DND-41 (cell line): Measurements from ENCODE around the gene MAST4.

Experiments used
- ATAC-seq: fragments of 200-7000 bp; cut with Tn5 transposase; 3 replicates; pipeline ENCODE4 v1.9.1; 2021; ENCODE audit warnings: low read depth; ENCODE audit not compliant: insufficient read depth
- DNase-seq: peaks from one replicate; pipeline ENCODE4 v3.0.0-alpha.2; 2020
- H2AFZ ChIP-seq: 2 replicates; pipeline ENCODE4 v1.6.0; 2012; ENCODE audit warnings: low read depth, low read length
- H3K27ac ChIP-seq: 2 replicates; pipeline ENCODE4 v1.5.1; 2012; ENCODE audit warnings: low read length, inconsistent platforms
- H3K27me3 ChIP-seq: fragments of 200-600 bp; sonication (generic); 2 replicates; pipeline ENCODE4 v1.6.0; 2012; ENCODE audit warnings: low read length, mild to moderate bottlenecking, inconsistent platforms; ENCODE audit not compliant: insufficient read depth, poor library complexity
- H3K36me3 ChIP-seq: 2 replicates; pipeline ENCODE4 v1.5.1; 2012; ENCODE audit warnings: low read length, inconsistent platforms; ENCODE audit not compliant: insufficient read depth
- H3K4me1 ChIP-seq: 2 replicates; pipeline ENCODE4 v1.5.1; 2012; ENCODE audit warnings: mild to moderate bottlenecking, low read length; ENCODE audit not compliant: insufficient read depth
- H3K4me2 ChIP-seq: 2 replicates; pipeline ENCODE4 v1.6.0; 2012; ENCODE audit warnings: mild to moderate bottlenecking, moderate library complexity, low read length, inconsistent platforms; ENCODE audit not compliant: insufficient read depth
- H3K4me3 ChIP-seq, 2 experiments: fragments of 200-600 bp in 1 of 2; shearing (Covaris generic) in 1 of 2; 2 replicates each; pipeline ENCODE4 v1.5.1; 2012 to 2016; ENCODE audit warnings: inconsistent platforms in 2 of 2, low read length in 2 of 2, mild to moderate bottlenecking in 2 of 2, low read depth in 1 of 2, moderate library complexity in 1 of 2
- H3K79me2 ChIP-seq: 2 replicates; pipeline ENCODE4 v1.6.0; 2012; ENCODE audit warnings: low read length, inconsistent platforms; ENCODE audit not compliant: insufficient read depth
- H3K9ac ChIP-seq: 2 replicates; pipeline ENCODE4 v1.6.0; 2012; ENCODE audit warnings: low read depth, mild to moderate bottlenecking, inconsistent platforms, low read length, moderate library complexity
- H3K9me3 ChIP-seq: 2 replicates; pipeline ENCODE4 v1.5.1; 2012; ENCODE audit warnings: low read length, moderate library complexity, mild to moderate bottlenecking, inconsistent platforms; ENCODE audit not compliant: insufficient read depth, severe bottlenecking
- H4K20me1 ChIP-seq: 2 replicates; pipeline ENCODE4 v1.6.0; 2012; ENCODE audit warnings: low read length; ENCODE audit not compliant: insufficient read depth
- CTCF ChIP-seq: IDR thresholded peaks from 2 replicates; pipeline ENCODE4 v1.5.1; 2012; ENCODE audit warnings: borderline replicate concordance, low read length, moderate library complexity, mild to moderate bottlenecking; ENCODE audit not compliant: poor library complexity, severe bottlenecking; ENCODE audit errors: extremely low read depth
- EZH2 ChIP-seq: IDR thresholded peaks from 3 replicates; pipeline ENCODE4 v1.6.1; 2012; ENCODE audit warnings: borderline replicate concordance, low read depth, mild to moderate bottlenecking, moderate library complexity, low read length, inconsistent platforms; ENCODE audit not compliant: severe bottlenecking

MAST4 gene

GRCh38 chr5:66828548-66829357, 232.6 kb downstream of the MAST4 start:
- Histone ChIP-seq H3K4me1 (peaks cover 5% of the 10 kb centered on the region; the same call in 1 of the 2 replicates), H3K27me3 (no peaks in the 10 kb centered on the region), H2AFZ (no peak overlapping the region), H3K27ac (peak overlapping the region; percentile 18; the same call in 1 of the 2 replicates), H3K9ac (no peak overlapping the region), H3K9me3 (no peaks in the 10 kb centered on the region), H4K20me1 (no peaks in the 10 kb centered on the region), H3K36me3 (peaks cover 5% of the 10 kb centered on the region; the same call in 1 of the 2 replicates), H3K4me3 (no peak overlapping the region), H3K79me2 (peaks cover 5% of the 10 kb centered on the region; the same call in 1 of the 2 replicates), H3K4me2 (no peak overlapping the region)
- DNase-seq (no peak), ATAC-seq (peak; percentile 42)
- no peak for TF ChIP-seq CTCF
- TF ChIP-seq EZH2: no peak

GRCh38 chr5:66829358-66829674, 233.1 kb downstream of the MAST4 start:
- no peak overlapping the region for H3K4me3 ChIP-seq
- no peaks in the 10 kb centered on the region for H3K9me3 ChIP-seq
- H3K4me2 ChIP-seq: no peak overlapping the region
- no peak overlapping the region for H2AFZ ChIP-seq
- H4K20me1 ChIP-seq: no peaks in the 10 kb centered on the region
- peaks cover 5% of the 10 kb centered on the region; the same call in 1 of the 2 replicates for H3K4me1 ChIP-seq
- no peaks in the 10 kb centered on the region for H3K79me2 ChIP-seq
- peaks cover 5% of the 10 kb centered on the region; the same call in 1 of the 2 replicates for H3K36me3 ChIP-seq
- ATAC-seq: no peak
- DNase-seq: no peak
- H3K27me3 ChIP-seq: no peaks in the 10 kb centered on the region
- TF ChIP-seq EZH2 (no peak), CTCF (no peak)
- H3K27ac ChIP-seq: no peak overlapping the region
- H3K9ac ChIP-seq: no peak overlapping the region

GRCh38 chr5:66829826-66830225, 233.6 kb downstream of the MAST4 start:
- ATAC-seq (peak; percentile 55; the same call in 1 of the 3 replicates), DNase-seq (no peak)
- H3K4me2 ChIP-seq: no peak overlapping the region
- TF ChIP-seq EZH2 (no peak), CTCF (no peak)
- no peak overlapping the region for H3K27ac ChIP-seq
- H3K9ac ChIP-seq: no peak overlapping the region
- H3K27me3 ChIP-seq: no peaks in the 10 kb centered on the region
- H3K79me2 ChIP-seq: no peaks in the 10 kb centered on the region
- H3K36me3 ChIP-seq: peaks cover 5% of the 10 kb centered on the region; the same call in 1 of the 2 replicates
- no peak overlapping the region for H3K4me3 ChIP-seq
- no peaks in the 10 kb centered on the region for H4K20me1 ChIP-seq
- H3K4me1 ChIP-seq: peaks cover 5% of the 10 kb centered on the region; the same call in 1 of the 2 replicates
- H2AFZ ChIP-seq: no peak overlapping the region
- no peaks in the 10 kb centered on the region for H3K9me3 ChIP-seq
